Glutamatergic neuron (in vitro differentiated cells): ENCODE measurements around the gene LILRB1. TPM values are rescaled to one million over a fixed set of nuclear protein-coding genes. Genes with fewer than 3 reads are reported as not detected.

Experiments
- DNase-seq: peaks from one replicate; pipeline ENCODE4 v3.0.0; 2022
- H3K27ac Mint-ChIP-seq: one replicate; pipeline ENCODE4 v1.8.0; 2020; ENCODE audit warnings: mild to moderate bottlenecking, mixed read lengths, inconsistent platforms; ENCODE audit not compliant: unreplicated experiment
- H3K27me3 Mint-ChIP-seq: one replicate; pipeline ENCODE4 v1.8.0; 2020; ENCODE audit warnings: mild to moderate bottlenecking, moderate library complexity, mixed read lengths, inconsistent platforms; ENCODE audit not compliant: unreplicated experiment
- H3K36me3 Mint-ChIP-seq: one replicate; pipeline ENCODE4 v1.8.0; 2020; ENCODE audit warnings: mild to moderate bottlenecking, mixed read lengths, inconsistent platforms; ENCODE audit not compliant: unreplicated experiment
- H3K4me1 Mint-ChIP-seq: one replicate; pipeline ENCODE4 v1.8.0; 2020; ENCODE audit warnings: mild to moderate bottlenecking, low read depth, mixed read lengths, inconsistent platforms; ENCODE audit not compliant: unreplicated experiment
- H3K4me3 Mint-ChIP-seq: one replicate; pipeline ENCODE4 v1.8.0; 2020; ENCODE audit warnings: mild to moderate bottlenecking, mixed read lengths, inconsistent platforms; ENCODE audit not compliant: unreplicated experiment
- H3K9me3 Mint-ChIP-seq: one replicate; pipeline ENCODE4 v1.8.0; 2020; ENCODE audit warnings: mild to moderate bottlenecking, moderate library complexity, mixed read lengths, inconsistent platforms; ENCODE audit not compliant: unreplicated experiment
- microRNA-seq: library from miRNA; unstranded; fragments of <30 nt; microRNA quantifications from one replicate; pipeline ENCODE4, GENCODE V29; 2020; ENCODE audit not compliant: unreplicated experiment
- total RNA-seq: library from RNA; stranded (reverse); fragmentation: NEBNext Ultra II Directional; extraction: Animal tissue kit (Norgen Biotek cat#: 25700); gene quantifications from one replicate; pipeline ENCODE4 v1.2.1, GENCODE V29; 2021; ENCODE audit not compliant: unreplicated experiment
- TF ChIP-seq, protein P1 (sequence below): fragments of 200-600 bp; sonication (generic); IDR thresholded peaks from one replicate; pipeline ENCODE4 v1.5.0; 2021; ENCODE audit not compliant: partially characterized antibody, unreplicated experiment

LILRB1 gene
- total RNA-seq, 1 donor from 2014 or later = 0.22 TPM

DNA sequence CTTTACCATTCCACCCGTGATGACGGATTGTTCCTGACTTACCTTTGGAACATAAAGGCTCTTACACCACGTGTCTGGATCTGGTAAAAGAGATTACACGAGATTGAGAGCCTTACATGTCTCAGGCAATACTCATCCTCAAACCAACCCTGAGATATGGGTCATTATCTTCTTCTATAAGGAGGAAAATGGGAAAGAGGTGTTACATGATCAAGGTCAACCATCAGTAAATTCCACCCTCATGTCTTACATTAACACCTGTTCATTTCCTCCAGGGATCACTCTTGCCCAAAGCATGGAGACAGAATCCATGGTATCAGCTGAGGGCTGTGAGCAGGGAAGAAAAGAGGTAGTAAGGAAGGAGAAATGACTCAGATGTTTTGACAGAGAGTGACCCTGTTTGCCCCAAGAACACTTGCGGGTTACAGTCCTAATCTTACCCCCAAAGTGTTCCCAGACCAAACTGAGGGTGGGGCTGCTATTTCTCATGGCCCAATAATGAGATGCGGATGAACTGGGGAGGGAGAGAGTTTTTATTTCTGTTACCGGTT, 52.1 kb downstream of the LILRB1 start:
- no peak overlapping the region for H3K4me3 Mint-ChIP-seq
- TF ChIP-seq, protein P1, sequence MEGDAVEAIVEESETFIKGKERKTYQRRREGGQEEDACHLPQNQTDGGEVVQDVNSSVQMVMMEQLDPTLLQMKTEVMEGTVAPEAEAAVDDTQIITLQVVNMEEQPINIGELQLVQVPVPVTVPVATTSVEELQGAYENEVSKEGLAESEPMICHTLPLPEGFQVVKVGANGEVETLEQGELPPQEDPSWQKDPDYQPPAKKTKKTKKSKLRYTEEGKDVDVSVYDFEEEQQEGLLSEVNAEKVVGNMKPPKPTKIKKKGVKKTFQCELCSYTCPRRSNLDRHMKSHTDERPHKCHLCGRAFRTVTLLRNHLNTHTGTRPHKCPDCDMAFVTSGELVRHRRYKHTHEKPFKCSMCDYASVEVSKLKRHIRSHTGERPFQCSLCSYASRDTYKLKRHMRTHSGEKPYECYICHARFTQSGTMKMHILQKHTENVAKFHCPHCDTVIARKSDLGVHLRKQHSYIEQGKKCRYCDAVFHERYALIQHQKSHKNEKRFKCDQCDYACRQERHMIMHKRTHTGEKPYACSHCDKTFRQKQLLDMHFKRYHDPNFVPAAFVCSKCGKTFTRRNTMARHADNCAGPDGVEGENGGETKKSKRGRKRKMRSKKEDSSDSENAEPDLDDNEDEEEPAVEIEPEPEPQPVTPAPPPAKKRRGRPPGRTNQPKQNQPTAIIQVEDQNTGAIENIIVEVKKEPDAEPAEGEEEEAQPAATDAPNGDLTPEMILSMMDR = no peak
- H3K4me1 Mint-ChIP-seq = no peaks in the 10 kb centered on the region
- H3K9me3 Mint-ChIP-seq = no peaks in the 10 kb centered on the region
- no peak for DNase-seq
- no peak overlapping the region for H3K27ac Mint-ChIP-seq
- H3K36me3 Mint-ChIP-seq = no peaks in the 10 kb centered on the region
- peaks cover 3% of the 10 kb centered on the region for H3K27me3 Mint-ChIP-seq

DNA sequence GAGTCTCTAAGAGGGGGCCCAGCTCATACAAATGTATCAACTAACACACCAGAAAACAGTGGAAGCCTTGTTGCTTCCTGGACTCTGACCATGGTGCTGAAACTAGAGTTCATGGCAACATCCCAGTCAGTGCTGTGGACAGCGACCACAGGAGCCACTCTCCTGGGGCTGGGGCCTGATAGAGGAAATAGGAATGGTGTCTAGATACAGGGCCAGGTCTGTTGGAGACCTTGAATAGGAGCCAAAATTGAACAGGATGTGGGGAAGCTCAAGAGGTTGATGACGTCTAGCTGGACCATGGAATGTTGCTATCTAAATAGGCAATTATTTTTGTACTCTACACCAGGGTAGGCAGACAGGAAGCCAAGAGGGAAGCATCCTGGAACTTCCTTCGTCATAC, 54.2 kb downstream of the LILRB1 start:
- Mint-ChIP-seq H3K4me3 (no peak overlapping the region), H3K4me1 (no peaks in the 10 kb centered on the region), H3K36me3 (no peaks in the 10 kb centered on the region), H3K9me3 (no peaks in the 10 kb centered on the region), H3K27ac (no peak overlapping the region), H3K27me3 (peaks cover 3% of the 10 kb centered on the region)
- DNase-seq = no peak
- TF ChIP-seq, protein P1 = no peak

Small RNAs within 50 kb of the gene (microRNA-seq; reads per million reads assigned to microRNA genes)
- not detected for gene MIR8061

Other genes starting within 250 kb of the LILRB1 start
- 2.9 TPM for gene TTYH1, start 215.0 kb upstream of the LILRB1 start, total RNA-seq
- 278 TPM for gene LENG8, start 181.3 kb upstream of the LILRB1 start, total RNA-seq
- gene LENG9, start 166.7 kb upstream of the LILRB1 start, total RNA-seq = 4.7 TPM
- gene CDC42EP5, start 157.2 kb upstream of the LILRB1 start, total RNA-seq = not detected
- gene LAIR2, start 127.7 kb upstream of the LILRB1 start, total RNA-seq = not detected
- gene LILRA2, start 56.7 kb upstream of the LILRB1 start, total RNA-seq = not detected
- not detected for gene LILRA1, start 36.9 kb upstream of the LILRB1 start, total RNA-seq
- 0.44 TPM for gene LILRB4, start 32.5 kb downstream of the LILRB1 start, total RNA-seq
- gene KIR3DL3, start 94.0 kb downstream of the LILRB1 start, total RNA-seq = not detected
- gene KIR2DL3, start 108.0 kb downstream of the LILRB1 start, total RNA-seq = not detected
- gene KIR2DL1, start 139.3 kb downstream of the LILRB1 start, total RNA-seq = not detected
- not detected for gene KIR2DL4, start 173.1 kb downstream of the LILRB1 start, total RNA-seq
- gene KIR3DL1, start 186.0 kb downstream of the LILRB1 start, total RNA-seq = not detected
- gene KIR2DS4, start 202.2 kb downstream of the LILRB1 start, total RNA-seq = not detected
- not detected for gene KIR3DL2, start 220.0 kb downstream of the LILRB1 start, total RNA-seq
- gene FCAR, start 243.8 kb downstream of the LILRB1 start, total RNA-seq = not detected